GM19240 (cell line): ENCODE data around the gene TBC1D22A.
"Not testable (repeated sequence)": the region's sequence is repeated elsewhere in the genome, so short reads cannot be mapped to it uniquely, and the experiment has no call there.

Experiments used
- DNase-seq: peaks from one replicate; pipeline ENCODE4 v3.0.0; 2011; ENCODE audit warnings: low spot score; ENCODE audit not compliant: insufficient read length

The TBC1D22A gene

GRCh38 chr22:47115921-47116320 lies 353.5 kb downstream of the TBC1D22A start:
- DNase-seq = no peak

GRCh38 chr22:47116426-47117341 lies 354.2 kb downstream of the TBC1D22A start:
- DNase-seq = no peak

GRCh38 chr22:47117442-47117841 lies 355.0 kb downstream of the TBC1D22A start:
- DNase-seq = not testable (repeated sequence)

- no peak for DNase-seq
Observed at GRCh38 chr22:47119181-47119580, 356.7 kb downstream of the TBC1D22A start.

GRCh38 chr22:47120399-47120798 lies 357.9 kb downstream of the TBC1D22A start:
- DNase-seq = no peak

- no peak for DNase-seq
Observed at GRCh38 chr22:47121791-47122190, 359.3 kb downstream of the TBC1D22A start.

GRCh38 chr22:47122441-47123000 lies 360.1 kb downstream of the TBC1D22A start:
- no peak for DNase-seq

- no peak for DNase-seq
Observed at GRCh38 chr22:47123006-47123826, 360.8 kb downstream of the TBC1D22A start.

- no peak for DNase-seq
Observed at GRCh38 chr22:47123827-47124442, 361.5 kb downstream of the TBC1D22A start.

- no peak for DNase-seq
Observed at GRCh38 chr22:47124451-47124881, 362.0 kb downstream of the TBC1D22A start.

GRCh38 chr22:47124961-47125360 lies 362.5 kb downstream of the TBC1D22A start:
- no peak for DNase-seq

GRCh38 chr22:47125603-47126002 lies 363.2 kb downstream of the TBC1D22A start:
- DNase-seq = no peak

- no peak for DNase-seq
Observed at GRCh38 chr22:47126344-47126811, 363.9 kb downstream of the TBC1D22A start.

GRCh38 chr22:47127441-47127871 lies 365.0 kb downstream of the TBC1D22A start:
- DNase-seq = no peak

GRCh38 chr22:47128216-47128615 lies 365.8 kb downstream of the TBC1D22A start:
- no peak for DNase-seq

GRCh38 chr22:47128622-47129215 lies 366.3 kb downstream of the TBC1D22A start:
- DNase-seq = no peak

- DNase-seq = no peak
Observed at GRCh38 chr22:47129902-47130635, 367.6 kb downstream of the TBC1D22A start.

GRCh38 chr22:47130883-47131631 lies 368.6 kb downstream of the TBC1D22A start:
- no peak for DNase-seq

GRCh38 chr22:47131632-47132427 lies 369.4 kb downstream of the TBC1D22A start:
- no peak for DNase-seq
